Upper lobe of left lung (tissue), 6 donors: ENCODE measurements around the gene RHBDL1. TPM values are rescaled to one million over a fixed set of nuclear protein-coding genes. Genes with fewer than 3 reads are reported as not detected.

Experiments
- ATAC-seq, 2 donors: fragments of 200-7000 bp; cut with Tn5 transposase; one replicate each; pipeline ENCODE4 v1.9.1; 2022; ENCODE audit warnings: mild to moderate bottlenecking in 2 of 2, moderate library complexity in 2 of 2; ENCODE audit not compliant: low FRiP score in 2 of 2
- DNase-seq, 2 donors: peaks; one replicate each; pipeline ENCODE4 v3.0.0-alpha.2; 2019 to 2020
- H3K27ac ChIP-seq, 4 donors: fragments of 200-600 bp; sonication (generic); one replicate each; pipeline ENCODE4 v1.5.1; 2016 to 2019
- H3K27me3 ChIP-seq, 4 donors: fragments of 200-600 bp; sonication (generic); one replicate each; pipeline ENCODE4 v1.5.1; 2017 to 2019
- H3K36me3 ChIP-seq, 4 donors: fragments of 200-600 bp; sonication (generic); one replicate each; pipeline ENCODE4 v1.5.1; 2016 to 2019
- H3K4me1 ChIP-seq, 4 donors: fragments of 200-600 bp; sonication (generic); one replicate each; pipeline ENCODE4 v1.5.1; 2018 to 2019
- H3K4me3 ChIP-seq, 4 donors: fragments of 200-600 bp; sonication (generic); one replicate each; pipeline ENCODE4 v1.5.1; 2017 to 2019; ENCODE audit warnings: mild to moderate bottlenecking in 2 of 4, moderate library complexity in 1 of 4
- H3K9me3 ChIP-seq, 4 donors: fragments of 200-600 bp; sonication (generic); one replicate each; pipeline ENCODE4 v1.5.1; 2018 to 2019
- CTCF ChIP-seq, 6 experiments: fragments of 450-650 bp in 4 of 6; fragments of 200-600 bp in 2 of 6; sonication (generic) in 2 of 6; IDR thresholded peaks; one replicate each; pipeline ENCODE4 v1.5.1; 2016 to 2019; ENCODE audit warnings: antibody characterized with exemption in 6 of 6
- EP300 ChIP-seq, 4 donors: sonication (generic); formaldehyde crosslinking; IDR thresholded peaks; one replicate each; pipeline ENCODE4 v1.5.1; 2017; ENCODE audit warnings: antibody characterized with exemption in 4 of 4, control low read depth in 2 of 4
- POLR2A ChIP-seq, 4 donors: fragments of 450-650 bp; IDR thresholded peaks; one replicate each; pipeline ENCODE4 v1.5.1; 2016 to 2017; ENCODE audit warnings: antibody characterized with exemption in 4 of 4, mild to moderate bottlenecking in 2 of 4
- POLR2AphosphoS5 ChIP-seq, 2 donors: sonication (generic); formaldehyde crosslinking; IDR thresholded peaks; one replicate each; pipeline ENCODE4 v1.5.1; 2017; ENCODE audit warnings: antibody characterized with exemption in 2 of 2
- WGBS, 2 donors: methylation state at CpG; one replicate each; pipeline ENCODE4 v1.1.5; 2017 to 2018; 5-methylcytosine and 5-hydroxymethylcytosine counted together
- total RNA-seq, 6 donors: library from RNA; depleted of rRNA in 4 of 6; stranded (reverse); fragments of >200 nt in 4 of 6; gene quantifications; one replicate each; pipeline versions ENCODE4 v1.1.0 to v1.2.1, GENCODE V29; 2016 to 2021
- donor health status: DM: no; HTN: no; CAD: no; lungs with moderate emphysema.
- donor health status: DM: no; HTN: yes; CAD: no; lungs with severe emphysema.

Gene RHBDL1
- total RNA-seq, 6 donors from 2014 or later: 0.59 to 2.1 (median 0.76) TPM; not detected in 1

- peak in 1 of 2 donors; percentile 80 for DNase-seq
- H3K4me1 ChIP-seq: peaks cover 13 to 49% (median 44%) of the 10 kb centered on the region in 4 donors
- WGBS, 2 donors: 91 to 97% methylated on average over 18 to 33 of the region's 33 CpGs
- peaks cover 9 to 53% (median 46%) of the 10 kb centered on the region in 4 donors for H3K36me3 ChIP-seq
- H3K4me3 ChIP-seq: no peak overlapping the region
- peak overlapping the region in 3 of 4 donors; percentile 60 to 80 (median 67) for H3K27ac ChIP-seq
- H3K9me3 ChIP-seq: no peaks in the 10 kb centered on the region
- TF ChIP-seq EP300 (IDR thresholded peaks at IDR 0.05): no peak
- no peak for TF ChIP-seq POLR2AphosphoS5 (IDR thresholded peaks at IDR 0.05)
- TF ChIP-seq CTCF (IDR thresholded peaks at IDR 0.05): no peak
- TF ChIP-seq POLR2A (IDR thresholded peaks at IDR 0.05): no peak
- no peaks in the 10 kb centered on the region for H3K27me3 ChIP-seq
- ATAC-seq: no peak
Measured at GRCh38 chr16:628321-629061, 47.0 kb upstream of the RHBDL1 start.

- no peaks in the 10 kb centered on the region for H3K9me3 ChIP-seq
- peak in 1 of 2 donors; percentile 82 for DNase-seq
- no peak for ATAC-seq
- peaks cover 9 to 59% (median 52%) of the 10 kb centered on the region in 4 donors for H3K36me3 ChIP-seq
- peaks cover 13 to 53% (median 44%) of the 10 kb centered on the region in 4 donors for H3K4me1 ChIP-seq
- TF ChIP-seq POLR2A (IDR thresholded peaks at IDR 0.05) (no peak), CTCF (IDR thresholded peaks at IDR 0.05) (no peak), POLR2AphosphoS5 (IDR thresholded peaks at IDR 0.05) (no peak), EP300 (IDR thresholded peaks at IDR 0.05) (no peak)
- H3K27me3 ChIP-seq: no peaks in the 10 kb centered on the region
- H3K4me3 ChIP-seq: no peak overlapping the region
- peak overlapping the region; percentile 60 to 80 (median 64) for H3K27ac ChIP-seq
- WGBS, 2 donors: 71 to 81% methylated on average over 22 to 23 of the region's 29 CpGs
Measured at GRCh38 chr16:629185-629832, 46.2 kb upstream of the RHBDL1 start.

- TF ChIP-seq EP300 (IDR thresholded peaks at IDR 0.05) (no peak), POLR2A (IDR thresholded peaks at IDR 0.05) (no peak)
- Histone ChIP-seq H3K4me1 (peaks cover 15 to 55% (median 47%) of the 10 kb centered on the region in 4 donors), H3K27ac (peak overlapping the region; percentile 60 to 80 (median 64)), H3K9me3 (no peaks in the 10 kb centered on the region), H3K4me3 (peak overlapping the region in 1 of 4 donors; percentile 10), H3K36me3 (peaks cover 9 to 59% (median 50%) of the 10 kb centered on the region in 4 donors), H3K27me3 (no peaks in the 10 kb centered on the region)
- WGBS, 2 donors: 20 to 48% methylated on average over 1 to 9 of the region's 11 CpGs
- ATAC-seq (no peak), DNase-seq (no peak)
Measured at GRCh38 chr16:629833-630248, 45.6 kb upstream of the RHBDL1 start.

- peak overlapping the region; percentile 57 to 80 (median 64) for H3K27ac ChIP-seq
- ATAC-seq: peak in 1 of 2 donors; percentile 3
- peak overlapping the region in 1 of 4 donors; percentile 10 for H3K4me3 ChIP-seq
Measured at GRCh38 chr16:630249-630814, 45.1 kb upstream of the RHBDL1 start.

More at GRCh38 chr16:630249-630814, 45.1 kb upstream of the RHBDL1 start:
- H3K27me3 ChIP-seq: no peaks in the 10 kb centered on the region
- H3K36me3 ChIP-seq: peaks cover 9 to 55% (median 47%) of the 10 kb centered on the region in 4 donors
- 41 to 100% methylated on average over 1 to 25 of the region's 29 CpGs for WGBS, 2 donors
- H3K9me3 ChIP-seq: no peaks in the 10 kb centered on the region
- DNase-seq: peak in 1 of 2 donors; percentile 85
- peaks cover 20 to 60% (median 52%) of the 10 kb centered on the region in 4 donors for H3K4me1 ChIP-seq
- TF ChIP-seq POLR2AphosphoS5 (IDR thresholded peaks at IDR 0.05): no peak
- TF ChIP-seq POLR2A (IDR thresholded peaks at IDR 0.05): no peak
- TF ChIP-seq CTCF (IDR thresholded peaks at IDR 0.05): no peak
- no peak for TF ChIP-seq EP300 (IDR thresholded peaks at IDR 0.05)
